Measurements from ENCODE around the gene RAP1GAP2. TPM values are rescaled to one million over a fixed set of nuclear protein-coding genes. Genes with fewer than 3 reads are reported as not detected.
A peak's percentile ranks its signal among the peaks of the same experiment; 100 is the strongest.

Gene RAP1GAP2
- total RNA-seq, 2 donors from 2014 or later: 28.9 to 48.3 TPM

- WGBS: 92% methylated on average over 7 of the region's 7 CpGs
- no peak for DNase-seq (ENCODE audit: low spot score)
- Histone ChIP-seq H3K27ac (no peak overlapping the region), H3K36me3 (no peaks in the 10 kb centered on the region), H3K9me3 (no peaks in the 10 kb centered on the region), H3K27me3 (replicated peaks; ENCODE audit: insufficient read depth) (no peaks in the 10 kb centered on the region), H3K4me3 (no peak overlapping the region), H3K4me1 (replicated peaks) (no peaks in the 10 kb centered on the region)
- intact Hi-C loops (cut with DNase I): loop anchor here (5.0 to 10.0 kb wide), 2 partner anchors 165 to 587 kb away; no protein-coding TSS in a partner anchor
- TF ChIP-seq CTCF (IDR thresholded peaks at IDR 0.05): no peak
- no peak for TF ChIP-seq POLR2AphosphoS5 (IDR thresholded peaks at IDR 0.05)
- TF ChIP-seq POLR2A (IDR thresholded peaks at IDR 0.05): no peak
Measured at GRCh38 chr17:3011891-3012290, 215.7 kb downstream of the RAP1GAP2 start.

GRCh38 chr17:3012926-3013581, 216.8 kb downstream of the RAP1GAP2 start:
- DNase-seq (ENCODE audit: low spot score): peak; percentile 43
- WGBS: 53% methylated on average over 20 of the region's 21 CpGs
- TF ChIP-seq CTCF (IDR thresholded peaks at IDR 0.05): peak; percentile 65 to 85 (median 78)
- TF ChIP-seq POLR2AphosphoS5 (IDR thresholded peaks at IDR 0.05): no peak
- no peak for TF ChIP-seq POLR2A (IDR thresholded peaks at IDR 0.05)
- H3K27me3 ChIP-seq (replicated peaks; ENCODE audit: insufficient read depth): no peaks in the 10 kb centered on the region
- H3K9me3 ChIP-seq: no peaks in the 10 kb centered on the region
- no peak overlapping the region for H3K4me3 ChIP-seq
- intact Hi-C loops (cut with DNase I): loop anchor here (1.0 to 10.0 kb wide), 3 partner anchors 166 to 588 kb away; no protein-coding TSS in a partner anchor
- H3K36me3 ChIP-seq: no peaks in the 10 kb centered on the region
- no peak overlapping the region for H3K27ac ChIP-seq
- H3K4me1 ChIP-seq (replicated peaks): no peaks in the 10 kb centered on the region

GRCh38 chr17:3015890-3016289, 219.7 kb downstream of the RAP1GAP2 start:
- Histone ChIP-seq H3K4me3 (no peak overlapping the region), H3K36me3 (no peaks in the 10 kb centered on the region), H3K27me3 (replicated peaks; ENCODE audit: insufficient read depth) (no peaks in the 10 kb centered on the region), H3K27ac (no peak overlapping the region), H3K4me1 (replicated peaks) (no peaks in the 10 kb centered on the region), H3K9me3 (no peaks in the 10 kb centered on the region)
- DNase-seq (ENCODE audit: low spot score): no peak
- TF ChIP-seq CTCF (IDR thresholded peaks at IDR 0.05) (no peak), POLR2AphosphoS5 (IDR thresholded peaks at IDR 0.05) (no peak), POLR2A (IDR thresholded peaks at IDR 0.05) (no peak)
- 74% methylated on average over 7 of the region's 7 CpGs for WGBS
- intact Hi-C loops (cut with DNase I): loop anchor here (10.0 kb wide), 1 partner anchor 591 kb away; no protein-coding TSS in a partner anchor

- Histone ChIP-seq H3K27ac (no peak overlapping the region), H3K4me1 (replicated peaks) (no peaks in the 10 kb centered on the region), H3K27me3 (replicated peaks; ENCODE audit: insufficient read depth) (no peaks in the 10 kb centered on the region), H3K36me3 (no peaks in the 10 kb centered on the region), H3K9me3 (no peaks in the 10 kb centered on the region), H3K4me3 (no peak overlapping the region)
- intact Hi-C loops (cut with DNase I): loop anchor here (10.0 kb wide), 1 partner anchor 593 kb away; no protein-coding TSS in a partner anchor
- no peak for TF ChIP-seq POLR2AphosphoS5 (IDR thresholded peaks at IDR 0.05)
- no peak for TF ChIP-seq POLR2A (IDR thresholded peaks at IDR 0.05)
- TF ChIP-seq CTCF (IDR thresholded peaks at IDR 0.05): no peak
- DNase-seq (ENCODE audit: low spot score): no peak
- 94% methylated on average over 12 of the region's 15 CpGs for WGBS
Measured at GRCh38 chr17:3017936-3018335, 221.7 kb downstream of the RAP1GAP2 start.

- no peaks in the 10 kb centered on the region for H3K36me3 ChIP-seq
- no peaks in the 10 kb centered on the region for H3K9me3 ChIP-seq
- no peak overlapping the region for H3K4me3 ChIP-seq
- WGBS: 74% methylated on average over 9 of the region's 9 CpGs
- DNase-seq (ENCODE audit: low spot score): no peak
- no peaks in the 10 kb centered on the region for H3K27me3 ChIP-seq (replicated peaks; ENCODE audit: insufficient read depth)
- TF ChIP-seq POLR2AphosphoS5 (IDR thresholded peaks at IDR 0.05) (no peak), POLR2A (IDR thresholded peaks at IDR 0.05) (no peak), CTCF (IDR thresholded peaks at IDR 0.05) (no peak)
- no peak overlapping the region for H3K27ac ChIP-seq
- H3K4me1 ChIP-seq (replicated peaks): no peaks in the 10 kb centered on the region
- intact Hi-C loops (cut with DNase I): loop anchor here (10.0 kb wide), 1 partner anchor 595 kb away; no protein-coding TSS in a partner anchor
Measured at GRCh38 chr17:3019761-3020160, 223.5 kb downstream of the RAP1GAP2 start.
